ENCODE results near the gene PADI2. TPM values are rescaled to one million over a fixed set of nuclear protein-coding genes. Genes with fewer than 3 reads are reported as not detected.

The PADI2 gene
- 26.4 and 27.7 TPM in 2 replicates for total RNA-seq (2021)
- percentile 59 among the genes with signal in this experiment for Bru-seq, nascent RNA
- percentile 50 among the genes with signal in this experiment for BruChase-seq, experiment 1, labeled RNA remaining after a 2-hour chase
- BruChase-seq, experiment 2, labeled RNA remaining after a 6-hour chase, result percentile 63 among the genes with signal in this experiment
- long read RNA-seq, full-length matches to known transcripts, result 39 of 57 reads
- long read RNA-seq, partial matches to known transcripts, result 8 of 57 reads
- long read RNA-seq, other reads (novel, unspliced or antisense), result 10 of 57 reads

- Histone ChIP-seq H3K36me3 (ENCODE audit: insufficient read depth, low read length, poor library complexity, severe bottlenecking) (no peaks in the 10 kb centered on the region), H3K27ac (ENCODE audit: low read depth, low read length, poor library complexity, severe bottlenecking) (no peak within 1 kb of the TSS), H3K4me3 (ENCODE audit: low read depth, low read length, poor library complexity, severe bottlenecking) (peak within 1 kb of the TSS; percentile 59), H3K9me3 (ENCODE audit: low read depth, low read length, poor library complexity, severe bottlenecking) (no peaks in the 10 kb centered on the region), H3K27me3 (replicated peaks; ENCODE audit: insufficient read depth, low read depth, low read length, poor library complexity) (no peaks in the 10 kb centered on the region), H3K4me1 (ENCODE audit: insufficient read depth, low read length, poor library complexity, severe bottlenecking) (peaks cover 36% of the 10 kb centered on the region)
- intact Hi-C loops (cut with micrococcal nuclease; ENCODE audit: unreplicated experiment), result no loop called here
- no TSS peak for BruUV-seq (replicated peaks)
- TF ChIP-seq EZH2 (IDR thresholded peaks at IDR 0.05; ENCODE audit: borderline replicate concordance, low read depth, low read length, poor library complexity, severe bottlenecking) (no peak), CTCF (conservative IDR thresholded peaks at IDR 0.05; ENCODE audit: low read depth, low read length) (no peak)
- POLR2A ChIA-PET (ENCODE audit: low non-redundant PET), result no interaction called here
- peak; percentile 87 for DNase-seq (ENCODE audit: low spot score)
- CTCF ChIA-PET, result interaction anchor here (1.7 kb wide), 1 partner anchor 59 kb away, joined by 5 read pairs; no protein-coding TSS in a partner anchor
Measured at GRCh38 chr1:17119076-17119772, at the start of gene PADI2. Gene PADI2 (minus strand): TSS chr1:17119451. CDS start chr1:17119371, 80 bp downstream.

GRCh38 chr1:17168091-17168876 lies 49.0 kb upstream of the PADI2 start:
- no peak overlapping the region for H3K27ac ChIP-seq (ENCODE audit: low read depth, low read length, poor library complexity, severe bottlenecking)
- no peak overlapping the region for H3K4me3 ChIP-seq (ENCODE audit: low read depth, low read length, poor library complexity, severe bottlenecking)
- no peaks in the 10 kb centered on the region for H3K9me3 ChIP-seq (ENCODE audit: low read depth, low read length, poor library complexity, severe bottlenecking)
- ChIA-PET CTCF (no interaction called here), POLR2A (ENCODE audit: low non-redundant PET) (interaction anchor here (0.6 kb wide), 1 partner anchor 22 kb away, joined by 13 read pairs; no protein-coding TSS in a partner anchor)
- no peaks in the 10 kb centered on the region for H3K27me3 ChIP-seq (replicated peaks; ENCODE audit: insufficient read depth, low read depth, low read length, poor library complexity)
- intact Hi-C loops (cut with micrococcal nuclease; ENCODE audit: unreplicated experiment), result no loop called here
- H3K36me3 ChIP-seq (ENCODE audit: insufficient read depth, low read length, poor library complexity, severe bottlenecking), result no peaks in the 10 kb centered on the region
- TF ChIP-seq CTCF (conservative IDR thresholded peaks at IDR 0.05; ENCODE audit: low read depth, low read length) (no peak), EZH2 (IDR thresholded peaks at IDR 0.05; ENCODE audit: borderline replicate concordance, low read depth, low read length, poor library complexity, severe bottlenecking) (no peak)
- no peaks in the 10 kb centered on the region for H3K4me1 ChIP-seq (ENCODE audit: insufficient read depth, low read length, poor library complexity, severe bottlenecking)
- no TSS peak for BruUV-seq (replicated peaks)
- DNase-seq (ENCODE audit: low spot score), result no peak

GRCh38 chr1:17167786-17168090 lies 48.5 kb upstream of the PADI2 start:
- POLR2A ChIA-PET (ENCODE audit: low non-redundant PET), result no interaction called here
- no peaks in the 10 kb centered on the region for H3K36me3 ChIP-seq (ENCODE audit: insufficient read depth, low read length, poor library complexity, severe bottlenecking)
- H3K4me1 ChIP-seq (ENCODE audit: insufficient read depth, low read length, poor library complexity, severe bottlenecking), result no peaks in the 10 kb centered on the region
- H3K4me3 ChIP-seq (ENCODE audit: low read depth, low read length, poor library complexity, severe bottlenecking), result no peak overlapping the region
- intact Hi-C loops (cut with micrococcal nuclease; ENCODE audit: unreplicated experiment), result no loop called here
- H3K27ac ChIP-seq (ENCODE audit: low read depth, low read length, poor library complexity, severe bottlenecking), result no peak overlapping the region
- CTCF ChIA-PET, result no interaction called here
- no peaks in the 10 kb centered on the region for H3K9me3 ChIP-seq (ENCODE audit: low read depth, low read length, poor library complexity, severe bottlenecking)
- BruUV-seq (replicated peaks), result no TSS peak
- TF ChIP-seq CTCF (conservative IDR thresholded peaks at IDR 0.05; ENCODE audit: low read depth, low read length) (no peak), EZH2 (IDR thresholded peaks at IDR 0.05; ENCODE audit: borderline replicate concordance, low read depth, low read length, poor library complexity, severe bottlenecking) (no peak)
- DNase-seq (ENCODE audit: low spot score), result no peak
- H3K27me3 ChIP-seq (replicated peaks; ENCODE audit: insufficient read depth, low read depth, low read length, poor library complexity), result no peaks in the 10 kb centered on the region
